Calu3 (cell line): ENCODE results near the gene ANGPT4. TPM values are rescaled to one million over a fixed set of nuclear protein-coding genes. Genes with fewer than 3 reads are reported as not detected.

Experiments
- BruUV-seq: library from RNA; stranded (reverse); fragments of 400-500 nt; replicated peaks from 2 replicates; lab custom pipeline; 2021; lab: Mats Ljungman, UMichigan
- CTCF ChIA-PET: fragments of 300-600 bp; sonication (Branson Sonifier 250); formaldehyde crosslinking; loops from one replicate; lab custom pipeline; 2022; ENCODE audit warnings: antibody characterized with exemption; lab: Charles Lee
- DNase-seq: peaks from one replicate; pipeline ENCODE4 v3.0.0; 2022
- H3K27ac Mint-ChIP-seq: one replicate; pipeline ENCODE4 v1.8.0; 2022; ENCODE audit warnings: mixed read lengths; ENCODE audit not compliant: unreplicated experiment
- H3K27me3 Mint-ChIP-seq: one replicate; pipeline ENCODE4 v1.8.0; 2022; ENCODE audit warnings: mixed read lengths; ENCODE audit not compliant: unreplicated experiment
- H3K36me3 Mint-ChIP-seq: one replicate; pipeline ENCODE4 v1.8.0; 2022; ENCODE audit warnings: mild to moderate bottlenecking, moderate library complexity, mixed read lengths; ENCODE audit not compliant: insufficient read depth, unreplicated experiment
- H3K4me1 Mint-ChIP-seq: one replicate; pipeline ENCODE4 v1.8.0; 2022; ENCODE audit warnings: mild to moderate bottlenecking, low read depth, mixed read lengths; ENCODE audit not compliant: unreplicated experiment
- H3K4me3 Mint-ChIP-seq: one replicate; pipeline ENCODE4 v1.8.0; 2022; ENCODE audit warnings: mild to moderate bottlenecking, low read depth, moderate library complexity, mixed read lengths; ENCODE audit not compliant: unreplicated experiment
- H3K9me3 Mint-ChIP-seq: one replicate; pipeline ENCODE4 v1.8.0; 2022; ENCODE audit warnings: low read depth, mixed read lengths; ENCODE audit not compliant: unreplicated experiment
- intact Hi-C: fragments of 100-400 bp; cut with micrococcal nuclease; formaldehyde crosslinking; loops from one replicate; pipeline ENCODE4 v1.10.0; 2022; ENCODE audit not compliant: unreplicated experiment
- total RNA-seq: library from RNA; stranded (reverse); gene quantifications from 2 replicates; pipeline ENCODE4 v1.2.3, GENCODE V29; 2022
- TF ChIP-seq, protein P1 (sequence below): fragments of 200-600 bp; IDR thresholded peaks from one replicate; pipeline ENCODE4 v1.8.0; 2022; ENCODE audit warnings: antibody characterized with exemption; ENCODE audit not compliant: unreplicated experiment

ANGPT4 gene
- total RNA-seq, 1 experiment from 2014 or later, result not detected

GRCh38 chr20:940926-941325 lies 24.8 kb upstream of the ANGPT4 start:
- no TSS peak for BruUV-seq
- Mint-ChIP-seq H3K27me3 (peaks cover 50% of the 10 kb centered on the region), H3K4me1 (no peaks in the 10 kb centered on the region), H3K9me3 (no peaks in the 10 kb centered on the region), H3K27ac (no peak overlapping the region), H3K4me3 (no peak overlapping the region), H3K36me3 (no peaks in the 10 kb centered on the region)
- CTCF ChIA-PET, result interaction anchor here (0.7 kb wide), 1 partner anchor 220 kb away, joined by 5 read pairs; no protein-coding TSS in a partner anchor
- TF ChIP-seq, protein P1, sequence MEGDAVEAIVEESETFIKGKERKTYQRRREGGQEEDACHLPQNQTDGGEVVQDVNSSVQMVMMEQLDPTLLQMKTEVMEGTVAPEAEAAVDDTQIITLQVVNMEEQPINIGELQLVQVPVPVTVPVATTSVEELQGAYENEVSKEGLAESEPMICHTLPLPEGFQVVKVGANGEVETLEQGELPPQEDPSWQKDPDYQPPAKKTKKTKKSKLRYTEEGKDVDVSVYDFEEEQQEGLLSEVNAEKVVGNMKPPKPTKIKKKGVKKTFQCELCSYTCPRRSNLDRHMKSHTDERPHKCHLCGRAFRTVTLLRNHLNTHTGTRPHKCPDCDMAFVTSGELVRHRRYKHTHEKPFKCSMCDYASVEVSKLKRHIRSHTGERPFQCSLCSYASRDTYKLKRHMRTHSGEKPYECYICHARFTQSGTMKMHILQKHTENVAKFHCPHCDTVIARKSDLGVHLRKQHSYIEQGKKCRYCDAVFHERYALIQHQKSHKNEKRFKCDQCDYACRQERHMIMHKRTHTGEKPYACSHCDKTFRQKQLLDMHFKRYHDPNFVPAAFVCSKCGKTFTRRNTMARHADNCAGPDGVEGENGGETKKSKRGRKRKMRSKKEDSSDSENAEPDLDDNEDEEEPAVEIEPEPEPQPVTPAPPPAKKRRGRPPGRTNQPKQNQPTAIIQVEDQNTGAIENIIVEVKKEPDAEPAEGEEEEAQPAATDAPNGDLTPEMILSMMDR, result no peak
- no peak for DNase-seq
- intact Hi-C loops, result no loop called here

DNA sequence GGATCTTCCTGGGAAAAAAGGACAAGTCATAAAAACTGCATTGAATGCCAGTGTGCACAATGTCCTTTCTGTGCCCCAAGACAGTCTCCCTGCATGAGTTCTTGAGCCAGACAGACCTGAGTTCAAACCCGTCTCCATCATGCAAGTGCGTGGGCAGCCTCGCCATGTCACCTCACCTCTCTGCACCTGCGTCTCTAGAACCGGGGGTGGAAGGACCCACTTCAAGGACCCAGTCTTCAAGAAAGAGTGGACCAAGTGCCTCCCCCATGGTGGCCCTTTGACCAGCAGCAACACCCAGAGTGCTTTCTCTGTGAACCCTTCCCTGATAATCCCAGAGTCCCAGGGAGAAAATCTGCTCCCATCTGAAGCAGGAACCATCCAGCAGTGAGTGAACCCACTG lies 23.5 kb upstream of the ANGPT4 start:
- CTCF ChIA-PET, result no interaction called here
- intact Hi-C loops, result no loop called here

GRCh38 chr20:934186-934840 lies 18.2 kb upstream of the ANGPT4 start:
- H3K9me3 Mint-ChIP-seq, result peaks cover 3% of the 10 kb centered on the region
- BruUV-seq, result no TSS peak
- intact Hi-C loops, result no loop called here
- no peaks in the 10 kb centered on the region for H3K4me1 Mint-ChIP-seq
- DNase-seq, result no peak
- peaks cover 16% of the 10 kb centered on the region for H3K27me3 Mint-ChIP-seq
- TF ChIP-seq, protein P1, result no peak
- no peak overlapping the region for H3K4me3 Mint-ChIP-seq
- H3K27ac Mint-ChIP-seq, result no peak overlapping the region
- CTCF ChIA-PET, result no interaction called here
- no peaks in the 10 kb centered on the region for H3K36me3 Mint-ChIP-seq

More for the DNA sequence above, 23.5 kb upstream of the ANGPT4 start:
- Mint-ChIP-seq H3K4me1 (no peaks in the 10 kb centered on the region), H3K36me3 (no peaks in the 10 kb centered on the region), H3K27me3 (peaks cover 46% of the 10 kb centered on the region), H3K27ac (no peak overlapping the region), H3K9me3 (no peaks in the 10 kb centered on the region), H3K4me3 (no peak overlapping the region)
- no TSS peak for BruUV-seq
- no peak for DNase-seq
- TF ChIP-seq, protein P1, result no peak

DNA sequence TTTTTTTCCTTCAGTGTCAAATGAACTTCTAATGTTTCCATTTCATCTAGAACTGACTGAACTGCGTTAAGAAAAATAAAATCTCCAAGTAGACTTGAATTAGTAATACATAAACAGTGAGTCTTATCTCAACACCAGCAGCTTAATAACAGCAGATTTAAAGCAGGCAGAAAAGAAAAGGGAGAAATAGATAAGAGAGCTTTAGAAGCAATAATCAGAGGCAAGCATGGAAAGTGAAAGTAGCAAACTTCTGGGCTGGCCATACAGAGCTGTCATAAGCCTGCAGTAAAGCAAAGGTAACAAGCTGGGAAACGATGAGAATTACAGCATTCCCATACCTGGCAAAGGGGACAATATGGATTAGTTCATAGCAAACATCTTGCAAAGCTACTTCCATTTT lies 16.9 kb upstream of the ANGPT4 start:
- CTCF ChIA-PET, result no interaction called here
- DNase-seq, result no peak
- BruUV-seq, result no TSS peak
- Mint-ChIP-seq H3K4me1 (no peaks in the 10 kb centered on the region), H3K4me3 (no peak overlapping the region), H3K27ac (no peak overlapping the region), H3K27me3 (peaks cover 21% of the 10 kb centered on the region), H3K9me3 (peaks cover 3% of the 10 kb centered on the region), H3K36me3 (no peaks in the 10 kb centered on the region)
- intact Hi-C loops, result no loop called here
- TF ChIP-seq, protein P1, result no peak
